SU-DHL-6 (cell line): ENCODE results near the gene CNIH2.

Experiments used
- H2AFZ ChIP-seq: fragments of 200-600 bp; sonication (generic); 2 replicates; pipeline ENCODE4 v1.6.1; 2014; ENCODE audit warnings: low read depth, mild to moderate bottlenecking, moderate library complexity, mixed read lengths, antibody characterized with exemption, low read length; ENCODE audit not compliant: severe bottlenecking
- H3F3A ChIP-seq: fragments of 200-600 bp; shearing (Covaris generic); 2 replicates; pipeline ENCODE4 v1.6.0; 2016; ENCODE audit warnings: antibody characterized with exemption, mild to moderate bottlenecking; ENCODE audit not compliant: insufficient read depth
- H3K27ac ChIP-seq: fragments of 200-600 bp; sonication (generic); 2 replicates; pipeline ENCODE4 v1.5.1; 2016; ENCODE audit warnings: low read depth, mild to moderate bottlenecking, low read length, moderate library complexity, mixed read lengths
- H3K27me3 ChIP-seq: fragments of 200-600 bp; sonication (generic), shearing (Covaris generic); 2 replicates; pipeline ENCODE4 v1.6.0; 2014; ENCODE audit warnings: mild to moderate bottlenecking, low read length
- H3K36me3 ChIP-seq: fragments of 200-600 bp; sonication (generic); 2 replicates; pipeline ENCODE4 v1.6.1; 2014; ENCODE audit warnings: mild to moderate bottlenecking, low read length, mixed read lengths
- H3K4me2 ChIP-seq: fragments of 300-600, 200-600 bp; shearing (Covaris generic), sonication (generic); 2 replicates; pipeline ENCODE4 v1.6.0; 2014; ENCODE audit warnings: low read length, low read depth, mild to moderate bottlenecking; ENCODE audit not compliant: poor library complexity, severe bottlenecking
- H3K4me3 ChIP-seq: fragments of 200-600 bp; sonication (generic); 2 replicates; pipeline ENCODE4 v1.5.1; 2014; ENCODE audit warnings: antibody characterized with exemption, low read length, mild to moderate bottlenecking, mixed read lengths; ENCODE audit not compliant: insufficient read depth, poor library complexity, severe bottlenecking
- H3K79me2 ChIP-seq: fragments of 200-600 bp; sonication (generic); 2 replicates; pipeline ENCODE4 v1.6.1; 2014; ENCODE audit warnings: mild to moderate bottlenecking, low read length, moderate library complexity; ENCODE audit not compliant: insufficient read depth
- H3K9ac ChIP-seq: fragments of 200-600 bp; sonication (generic); 2 replicates; pipeline ENCODE4 v1.7.0; 2014; ENCODE audit warnings: mild to moderate bottlenecking, low read length
- H3K9me2 ChIP-seq: fragments of 200-600 bp; sonication (generic); replicated peaks from 2 replicates; pipeline ENCODE4 v1.6.1; 2014; ENCODE audit warnings: low read length; ENCODE audit not compliant: insufficient read depth
- H3K9me3 ChIP-seq: fragments of 200-600 bp; sonication (generic); 2 replicates; pipeline ENCODE4 v1.6.1; 2014; ENCODE audit warnings: low read length, mixed read lengths; ENCODE audit not compliant: insufficient read depth
- H4K20me1 ChIP-seq: fragments of 200-600 bp; sonication (generic); 2 replicates; pipeline ENCODE4 v1.6.1; 2014; ENCODE audit warnings: low read depth, mild to moderate bottlenecking, antibody characterized with exemption, low read length, moderate library complexity, mixed read lengths
- CTCF ChIP-seq: fragments of 200-600 bp; sonication (generic); IDR thresholded peaks from one replicate; pipeline ENCODE4 v1.5.1; 2017; ENCODE audit warnings: antibody characterized with exemption, mild to moderate bottlenecking, low read length, moderate library complexity; ENCODE audit not compliant: insufficient read depth, poor library complexity, severe bottlenecking
- EZH2phosphoT487 ChIP-seq: fragments of 200-600 bp; sonication (generic), shearing (Covaris generic); conservative IDR thresholded peaks from 2 replicates; pipeline ENCODE4 v1.6.1; 2018; ENCODE audit warnings: mild to moderate bottlenecking, antibody characterized with exemption, low read length, moderate library complexity, mixed read lengths

CNIH2 gene

GRCh38 chr11:66281776-66282467, 3.9 kb downstream of the CNIH2 start:
- Histone ChIP-seq H3K27ac (no peak overlapping the region), H3K27me3 (no peaks in the 10 kb centered on the region), H3K4me3 (no peak overlapping the region), H4K20me1 (no peaks in the 10 kb centered on the region), H3K4me2 (no peak overlapping the region), H3K9me2 (no peaks in the 10 kb centered on the region), H3K9ac (no peak overlapping the region), H3K79me2 (no peaks in the 10 kb centered on the region), H2AFZ (no peak overlapping the region), H3K36me3 (no peaks in the 10 kb centered on the region), H3F3A (peaks cover 5% of the 10 kb centered on the region; the same call in 1 of the 2 replicates), H3K9me3 (no peaks in the 10 kb centered on the region)
- no peak for TF ChIP-seq EZH2phosphoT487
- no peak for TF ChIP-seq CTCF

GRCh38 chr11:66282468-66283455, 4.8 kb downstream of the CNIH2 start:
- no peaks in the 10 kb centered on the region for H3K36me3 ChIP-seq
- no peak overlapping the region for H3K4me3 ChIP-seq
- no peak overlapping the region for H2AFZ ChIP-seq
- no peak for TF ChIP-seq EZH2phosphoT487
- peak; percentile 79 for TF ChIP-seq CTCF
- no peaks in the 10 kb centered on the region for H4K20me1 ChIP-seq
- H3K9me2 ChIP-seq = no peaks in the 10 kb centered on the region
- H3K79me2 ChIP-seq = no peaks in the 10 kb centered on the region
- peak overlapping the region; percentile 17; the same call in 1 of the 2 replicates for H3K9ac ChIP-seq
- H3K27me3 ChIP-seq = no peaks in the 10 kb centered on the region
- H3F3A ChIP-seq = peaks cover 5% of the 10 kb centered on the region; the same call in 1 of the 2 replicates
- H3K27ac ChIP-seq = no peak overlapping the region
- H3K9me3 ChIP-seq = no peaks in the 10 kb centered on the region
- no peak overlapping the region for H3K4me2 ChIP-seq

GRCh38 chr11:66283461-66284105, 5.6 kb downstream of the CNIH2 start:
- no peaks in the 10 kb centered on the region for H3K27me3 ChIP-seq
- no peak overlapping the region for H3K9ac ChIP-seq
- no peaks in the 10 kb centered on the region for H3K79me2 ChIP-seq
- H4K20me1 ChIP-seq = no peaks in the 10 kb centered on the region
- no peak overlapping the region for H3K27ac ChIP-seq
- H3F3A ChIP-seq = peaks cover 5% of the 10 kb centered on the region; the same call in 1 of the 2 replicates
- no peaks in the 10 kb centered on the region for H3K36me3 ChIP-seq
- H3K4me2 ChIP-seq = no peak overlapping the region
- H3K9me3 ChIP-seq = no peaks in the 10 kb centered on the region
- H3K4me3 ChIP-seq = no peak overlapping the region
- TF ChIP-seq EZH2phosphoT487 (no peak), CTCF (no peak)
- H3K9me2 ChIP-seq = no peaks in the 10 kb centered on the region
- H2AFZ ChIP-seq = no peak overlapping the region
